Neural crest cell (in vitro differentiated cells): Measurements from ENCODE around the gene SYNPO2. TPM values are rescaled to one million over a fixed set of nuclear protein-coding genes. Genes with fewer than 3 reads are reported as not detected.

Experiments used
- DNase-seq: peaks from one replicate; pipeline ENCODE4 v3.0.0; 2021; ENCODE audit warnings: low read depth, mixed read lengths, low spot score
- H3K27ac Mint-ChIP-seq: one replicate; pipeline ENCODE4 v1.8.0; 2021; ENCODE audit warnings: mild to moderate bottlenecking, mixed read lengths; ENCODE audit not compliant: unreplicated experiment
- H3K27me3 Mint-ChIP-seq: 2 replicates; pipeline ENCODE4 v1.8.0; 2021; ENCODE audit warnings: low read depth, mild to moderate bottlenecking, mixed read lengths
- H3K36me3 Mint-ChIP-seq: 2 replicates; pipeline ENCODE4 v1.8.0; 2021; ENCODE audit warnings: low read depth, mild to moderate bottlenecking, mixed read lengths
- H3K4me1 Mint-ChIP-seq: 2 replicates; pipeline ENCODE4 v1.8.0; 2021; ENCODE audit warnings: mixed read lengths
- H3K4me3 Mint-ChIP-seq: one replicate; pipeline ENCODE4 v1.8.0; 2021; ENCODE audit warnings: mild to moderate bottlenecking, mixed read lengths
- H3K9me3 Mint-ChIP-seq: 2 replicates; pipeline ENCODE4 v1.8.0; 2021; ENCODE audit warnings: mixed read lengths
- total RNA-seq: library from RNA; stranded (reverse); gene quantifications from 2 replicates; pipeline ENCODE4 v1.2.1, GENCODE V29; 2021
- TF ChIP-seq, protein P1 (sequence below): fragments of 200-600 bp; sonication (generic); conservative IDR thresholded peaks from 2 replicates; pipeline ENCODE4 v1.5.0; 2021; ENCODE audit warnings: antibody characterized with exemption, mild to moderate bottlenecking

The SYNPO2 gene
- total RNA-seq, 1 donor from 2014 or later: 0.07 TPM

GRCh38 chr4:118992149-118992548 is 103.5 kb downstream of the SYNPO2 start:
- H3K9me3 Mint-ChIP-seq: no peaks in the 10 kb centered on the region
- no peaks in the 10 kb centered on the region for H3K36me3 Mint-ChIP-seq
- H3K4me1 Mint-ChIP-seq: no peaks in the 10 kb centered on the region
- no peak overlapping the region for H3K27ac Mint-ChIP-seq
- DNase-seq: no peak
- no peaks in the 10 kb centered on the region for H3K27me3 Mint-ChIP-seq
- TF ChIP-seq, protein P1, sequence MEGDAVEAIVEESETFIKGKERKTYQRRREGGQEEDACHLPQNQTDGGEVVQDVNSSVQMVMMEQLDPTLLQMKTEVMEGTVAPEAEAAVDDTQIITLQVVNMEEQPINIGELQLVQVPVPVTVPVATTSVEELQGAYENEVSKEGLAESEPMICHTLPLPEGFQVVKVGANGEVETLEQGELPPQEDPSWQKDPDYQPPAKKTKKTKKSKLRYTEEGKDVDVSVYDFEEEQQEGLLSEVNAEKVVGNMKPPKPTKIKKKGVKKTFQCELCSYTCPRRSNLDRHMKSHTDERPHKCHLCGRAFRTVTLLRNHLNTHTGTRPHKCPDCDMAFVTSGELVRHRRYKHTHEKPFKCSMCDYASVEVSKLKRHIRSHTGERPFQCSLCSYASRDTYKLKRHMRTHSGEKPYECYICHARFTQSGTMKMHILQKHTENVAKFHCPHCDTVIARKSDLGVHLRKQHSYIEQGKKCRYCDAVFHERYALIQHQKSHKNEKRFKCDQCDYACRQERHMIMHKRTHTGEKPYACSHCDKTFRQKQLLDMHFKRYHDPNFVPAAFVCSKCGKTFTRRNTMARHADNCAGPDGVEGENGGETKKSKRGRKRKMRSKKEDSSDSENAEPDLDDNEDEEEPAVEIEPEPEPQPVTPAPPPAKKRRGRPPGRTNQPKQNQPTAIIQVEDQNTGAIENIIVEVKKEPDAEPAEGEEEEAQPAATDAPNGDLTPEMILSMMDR: no peak
- H3K4me3 Mint-ChIP-seq: no peak overlapping the region

DNA sequence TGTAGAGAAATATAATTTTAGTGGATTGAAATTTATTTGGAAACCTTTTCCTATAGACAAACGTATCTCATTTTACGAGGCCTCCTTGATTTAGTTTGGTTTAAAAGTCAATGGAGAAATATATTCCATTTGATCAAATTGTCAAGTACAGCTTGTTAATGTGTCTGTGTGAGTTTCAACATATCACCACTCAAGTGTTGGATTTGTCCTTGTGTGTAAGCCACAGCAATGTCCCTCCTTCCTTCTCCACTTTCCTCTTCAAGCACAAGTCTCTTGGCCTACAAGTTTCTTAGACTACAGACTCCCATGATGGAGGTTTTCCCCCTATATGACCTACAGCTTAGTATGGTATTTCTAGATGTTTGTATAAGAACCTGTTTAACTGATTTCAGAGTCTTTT is 104.7 kb downstream of the SYNPO2 start:
- no peak overlapping the region for H3K4me3 Mint-ChIP-seq
- no peaks in the 10 kb centered on the region for H3K27me3 Mint-ChIP-seq
- H3K36me3 Mint-ChIP-seq: no peaks in the 10 kb centered on the region
- H3K9me3 Mint-ChIP-seq: no peaks in the 10 kb centered on the region
- no peak for DNase-seq
- no peak overlapping the region for H3K27ac Mint-ChIP-seq
- TF ChIP-seq, protein P1: no peak
- H3K4me1 Mint-ChIP-seq: no peaks in the 10 kb centered on the region

DNA sequence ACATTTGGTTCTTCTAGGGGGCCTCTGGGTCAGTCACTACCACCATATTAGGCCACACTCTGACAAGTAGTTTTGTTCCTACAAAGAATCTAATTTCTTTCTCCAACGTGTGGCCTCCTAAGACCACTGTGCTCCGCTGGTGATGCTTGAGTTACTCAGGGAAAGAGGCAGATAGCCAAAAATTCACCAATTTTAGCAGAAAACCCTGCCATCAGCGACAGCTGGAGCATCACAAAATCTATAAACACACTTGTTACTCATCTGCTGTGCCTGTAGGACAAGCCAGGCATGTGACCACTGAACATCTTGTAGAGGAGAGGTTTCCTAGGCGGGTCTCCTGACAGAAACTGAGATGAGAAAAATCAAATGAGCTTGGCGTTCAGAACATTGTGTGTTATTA is 105.4 kb downstream of the SYNPO2 start:
- Mint-ChIP-seq H3K4me1 (no peaks in the 10 kb centered on the region), H3K9me3 (no peaks in the 10 kb centered on the region), H3K27ac (no peak overlapping the region), H3K27me3 (peaks cover 4% of the 10 kb centered on the region), H3K4me3 (no peak overlapping the region), H3K36me3 (no peaks in the 10 kb centered on the region)
- no peak for DNase-seq
- TF ChIP-seq, protein P1: no peak

DNA sequence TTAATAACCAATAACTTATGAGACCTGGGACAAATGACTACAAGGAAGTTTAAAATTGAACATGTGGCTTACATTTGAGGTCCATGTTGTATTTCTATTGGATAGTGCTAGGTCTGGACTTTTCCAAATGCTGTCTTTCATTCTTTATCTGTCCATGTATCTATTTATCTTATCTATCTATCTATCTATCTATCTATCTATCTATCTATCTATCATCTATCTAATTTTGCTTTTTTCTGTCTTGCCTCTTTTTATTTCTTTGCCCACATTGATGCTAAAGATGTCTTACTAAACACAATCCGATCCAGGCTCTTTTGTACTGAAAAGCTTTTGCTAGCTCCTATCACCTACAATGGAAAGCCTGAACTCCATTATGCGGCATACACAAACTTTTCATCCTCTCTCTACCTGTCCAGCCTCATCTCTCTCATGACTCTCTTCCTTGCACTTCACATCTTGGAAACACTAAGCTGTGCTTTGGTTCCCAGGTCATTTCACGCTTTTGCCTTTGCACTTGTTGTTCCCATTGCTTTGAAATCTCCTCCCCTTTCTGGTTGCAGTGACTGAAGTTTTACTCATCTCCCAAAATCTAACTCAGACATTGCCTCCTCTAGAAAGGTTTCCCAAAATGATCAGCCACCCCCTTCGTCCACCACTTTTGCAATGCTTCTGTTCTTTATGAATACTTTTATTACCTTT is 107.2 kb downstream of the SYNPO2 start:
- H3K27ac Mint-ChIP-seq: no peak overlapping the region

DNA sequence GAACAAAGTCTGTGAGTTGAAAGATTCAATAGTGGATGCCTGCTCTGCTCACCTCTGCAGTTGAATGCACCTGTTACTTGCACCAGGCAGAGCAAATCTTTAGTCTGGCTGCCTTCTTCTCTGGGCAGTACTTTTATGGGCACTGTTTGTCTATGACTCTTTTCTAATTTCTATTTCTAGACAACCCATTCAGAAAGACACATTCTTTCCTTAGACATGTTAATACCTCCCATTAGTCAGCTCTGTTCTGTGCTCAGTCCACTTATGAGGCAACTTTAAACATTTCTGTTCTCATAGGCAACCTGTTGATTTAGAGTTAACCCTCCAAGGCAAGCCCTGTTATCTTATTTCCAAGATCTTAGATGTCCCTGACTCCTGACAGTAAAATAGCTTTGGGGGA is 108.9 kb downstream of the SYNPO2 start:
- Mint-ChIP-seq H3K4me1 (no peaks in the 10 kb centered on the region), H3K36me3 (no peaks in the 10 kb centered on the region), H3K4me3 (no peak overlapping the region), H3K27ac (no peak overlapping the region), H3K27me3 (peaks cover 11% of the 10 kb centered on the region), H3K9me3 (no peaks in the 10 kb centered on the region)
- no peak for DNase-seq
- TF ChIP-seq, protein P1: no peak

More for the DNA sequence above, 107.2 kb downstream of the SYNPO2 start:
- Mint-ChIP-seq H3K36me3 (no peaks in the 10 kb centered on the region), H3K9me3 (no peaks in the 10 kb centered on the region), H3K4me3 (no peak overlapping the region), H3K27me3 (peaks cover 9% of the 10 kb centered on the region), H3K4me1 (no peaks in the 10 kb centered on the region)
- DNase-seq: no peak
- TF ChIP-seq, protein P1: no peak
